Upper lobe of right lung (tissue), 1 donor: ENCODE results near the gene CENPB. TPM values are rescaled to one million over a fixed set of nuclear protein-coding genes. Genes with fewer than 3 reads are reported as not detected.
A peak's percentile ranks its signal among the peaks of the same experiment; 100 is the strongest.

Experiments used
- ATAC-seq: fragments of 200-7000 bp; cut with Tn5 transposase; one replicate; pipeline ENCODE4 v1.9.1; 2020; ENCODE audit warnings: mild to moderate bottlenecking, moderate library complexity
- DNase-seq: peaks from one replicate; pipeline ENCODE4 v3.0.0-alpha.2; 2020
- H3K27ac ChIP-seq: fragments of 200-600 bp; one replicate; pipeline ENCODE4 v1.8.0; 2022
- H3K27me3 ChIP-seq: fragments of 200-600 bp; one replicate; pipeline ENCODE4 v1.8.0; 2022; ENCODE audit warnings: mild to moderate bottlenecking
- H3K36me3 ChIP-seq: fragments of 200-600 bp; one replicate; pipeline ENCODE4 v1.8.0; 2022
- H3K4me1 ChIP-seq: fragments of 200-600 bp; one replicate; pipeline ENCODE4 v1.8.0; 2022
- H3K4me3 ChIP-seq: fragments of 200-600 bp; one replicate; pipeline ENCODE4 v1.8.0; 2022; ENCODE audit warnings: mild to moderate bottlenecking
- H3K9me3 ChIP-seq: fragments of 200-600 bp; one replicate; pipeline ENCODE4 v1.8.0; 2022
- CTCF ChIP-seq: fragments of 200-600 bp; IDR thresholded peaks from one replicate; pipeline ENCODE4 v1.8.0; 2022; ENCODE audit warnings: antibody characterized with exemption
- intact Hi-C: fragments of 100-400 bp; cut with DNase I; formaldehyde crosslinking; loops from one replicate; pipeline ENCODE4 v1.11.0; 2022
- total RNA-seq: library from RNA; stranded (reverse); fragmentation: NEBNext Ultra II Directional; extraction: Animal tissue kit (Norgen Biotek cat#: 25700); gene quantifications from one replicate; pipeline ENCODE4 v1.2.1, GENCODE V29; 2021
- donor health status: DM: no; HTN: yes; CAD: no; lungs with severe emphysema.

CENPB gene
- total RNA-seq, 1 donor from 2014 or later: 94.6 TPM

- TF ChIP-seq CTCF: no peak
Measured at GRCh38 chr20:3823881-3824280, 37.3 kb upstream of the CENPB start.

GRCh38 chr20:3821996-3822395 lies 35.5 kb upstream of the CENPB start:
- H3K4me3 ChIP-seq: no peak overlapping the region
- H3K4me1 ChIP-seq: peaks cover 18% of the 10 kb centered on the region
- H3K27ac ChIP-seq: no peak overlapping the region
- no peaks in the 10 kb centered on the region for H3K9me3 ChIP-seq
- no peak for TF ChIP-seq CTCF
- ATAC-seq (no peak), DNase-seq (no peak)
- H3K27me3 ChIP-seq: no peaks in the 10 kb centered on the region
- intact Hi-C loops: loop anchor here (5.0 kb wide), 1 partner anchor 35 kb away; the partner anchor contains the start of gene CENPB
- H3K36me3 ChIP-seq: peaks cover 42% of the 10 kb centered on the region

More at GRCh38 chr20:3823881-3824280, 37.3 kb upstream of the CENPB start:
- no peaks in the 10 kb centered on the region for H3K27me3 ChIP-seq
- peaks cover 42% of the 10 kb centered on the region for H3K36me3 ChIP-seq
- H3K9me3 ChIP-seq: no peaks in the 10 kb centered on the region
- ATAC-seq (no peak), DNase-seq (no peak)
- intact Hi-C loops: loop anchor here (5.0 kb wide), 1 partner anchor 37 kb away; the partner anchor contains the start of gene CENPB
- peaks cover 14% of the 10 kb centered on the region for H3K4me1 ChIP-seq
- no peak overlapping the region for H3K27ac ChIP-seq
- H3K4me3 ChIP-seq: no peak overlapping the region

GRCh38 chr20:3820901-3821727 lies 34.6 kb upstream of the CENPB start:
- TF ChIP-seq CTCF: no peak
- peaks cover 37% of the 10 kb centered on the region for H3K36me3 ChIP-seq
- DNase-seq: no peak
- H3K4me3 ChIP-seq: peak overlapping the region; percentile 75
- no peaks in the 10 kb centered on the region for H3K27me3 ChIP-seq
- no peaks in the 10 kb centered on the region for H3K9me3 ChIP-seq
- H3K4me1 ChIP-seq: peaks cover 18% of the 10 kb centered on the region
- intact Hi-C loops: loop anchor here (5.0 kb wide), 1 partner anchor 34 kb away; the partner anchor contains the start of gene CENPB
- peak overlapping the region; percentile 99 for H3K27ac ChIP-seq
- ATAC-seq: no peak

- Histone ChIP-seq H3K9me3 (no peaks in the 10 kb centered on the region), H3K27ac (peak within 1 kb of the TSS; percentile 99), H3K27me3 (no peaks in the 10 kb centered on the region), H3K4me3 (peak within 1 kb of the TSS; percentile 75), H3K36me3 (peaks cover 32% of the 10 kb centered on the region), H3K4me1 (peaks cover 18% of the 10 kb centered on the region)
- ATAC-seq (peak; percentile 94), DNase-seq (peak; percentile 99)
- intact Hi-C loops: loop anchor here (5.0 kb wide), 1 partner anchor 33 kb away; the partner anchor contains the start of gene CENPB
- peak; percentile 98 for TF ChIP-seq CTCF
Measured at GRCh38 chr20:3820048-3820900, 33.7 kb upstream of the CENPB start, which contains the start of gene AP5S1. Gene AP5S1 (plus strand): TSS chr20:3820547. CDS start chr20:3822118, 1,571 bp downstream.

GRCh38 chr20:3819411-3820047 lies 33.0 kb upstream of the CENPB start:
- ATAC-seq: no peak
- intact Hi-C loops: loop anchor here (5.0 kb wide), 1 partner anchor 32 kb away; the partner anchor contains the start of gene CENPB

More at GRCh38 chr20:3819411-3820047, 33.0 kb upstream of the CENPB start:
- Histone ChIP-seq H3K4me1 (peaks cover 18% of the 10 kb centered on the region), H3K9me3 (no peaks in the 10 kb centered on the region), H3K27me3 (no peaks in the 10 kb centered on the region), H3K36me3 (peaks cover 26% of the 10 kb centered on the region), H3K27ac (peak overlapping the region; percentile 99), H3K4me3 (peak overlapping the region; percentile 75)
- TF ChIP-seq CTCF: no peak
- DNase-seq: no peak
